WI38 (cell line): Measurements from ENCODE around the gene SNX25.
"Not testable (repeated sequence)": the region's sequence is repeated elsewhere in the genome, so short reads cannot be mapped to it uniquely, and the experiment has no call there.

Experiments used
- H3K4me3 ChIP-seq: 2 replicates; pipeline ENCODE4 v1.5.1; 2011; ENCODE audit warnings: low read depth, mild to moderate bottlenecking, control low read depth, low read length
- TF ChIP-seq, protein P1 (sequence below): IDR thresholded peaks from 2 replicates; pipeline ENCODE4 v1.5.1; 2012; ENCODE audit warnings: low read depth, mild to moderate bottlenecking, control low read depth, low read length

Gene SNX25

DNA sequence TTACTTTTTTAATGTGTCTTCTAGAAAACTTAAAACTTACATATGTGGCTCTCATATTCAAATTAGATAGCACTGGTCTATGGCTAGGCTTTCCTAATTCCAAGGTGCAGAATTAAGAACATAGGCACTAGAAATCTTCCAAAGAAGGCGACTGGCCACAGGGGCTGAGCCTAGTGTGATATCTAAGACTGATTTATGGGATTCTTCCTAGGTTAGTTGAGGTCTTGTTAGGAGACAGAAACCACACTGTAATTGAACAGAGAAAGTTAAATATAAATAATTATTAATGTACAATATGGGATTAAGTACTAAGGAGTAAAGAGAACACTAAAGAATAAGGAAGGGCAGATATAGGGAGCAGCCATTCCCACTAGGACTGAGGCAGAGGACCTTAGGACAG, 48.3 kb downstream of the SNX25 start:
- TF ChIP-seq, protein P1, sequence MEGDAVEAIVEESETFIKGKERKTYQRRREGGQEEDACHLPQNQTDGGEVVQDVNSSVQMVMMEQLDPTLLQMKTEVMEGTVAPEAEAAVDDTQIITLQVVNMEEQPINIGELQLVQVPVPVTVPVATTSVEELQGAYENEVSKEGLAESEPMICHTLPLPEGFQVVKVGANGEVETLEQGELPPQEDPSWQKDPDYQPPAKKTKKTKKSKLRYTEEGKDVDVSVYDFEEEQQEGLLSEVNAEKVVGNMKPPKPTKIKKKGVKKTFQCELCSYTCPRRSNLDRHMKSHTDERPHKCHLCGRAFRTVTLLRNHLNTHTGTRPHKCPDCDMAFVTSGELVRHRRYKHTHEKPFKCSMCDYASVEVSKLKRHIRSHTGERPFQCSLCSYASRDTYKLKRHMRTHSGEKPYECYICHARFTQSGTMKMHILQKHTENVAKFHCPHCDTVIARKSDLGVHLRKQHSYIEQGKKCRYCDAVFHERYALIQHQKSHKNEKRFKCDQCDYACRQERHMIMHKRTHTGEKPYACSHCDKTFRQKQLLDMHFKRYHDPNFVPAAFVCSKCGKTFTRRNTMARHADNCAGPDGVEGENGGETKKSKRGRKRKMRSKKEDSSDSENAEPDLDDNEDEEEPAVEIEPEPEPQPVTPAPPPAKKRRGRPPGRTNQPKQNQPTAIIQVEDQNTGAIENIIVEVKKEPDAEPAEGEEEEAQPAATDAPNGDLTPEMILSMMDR, result no peak
- H3K4me3 ChIP-seq, result no peak overlapping the region

DNA sequence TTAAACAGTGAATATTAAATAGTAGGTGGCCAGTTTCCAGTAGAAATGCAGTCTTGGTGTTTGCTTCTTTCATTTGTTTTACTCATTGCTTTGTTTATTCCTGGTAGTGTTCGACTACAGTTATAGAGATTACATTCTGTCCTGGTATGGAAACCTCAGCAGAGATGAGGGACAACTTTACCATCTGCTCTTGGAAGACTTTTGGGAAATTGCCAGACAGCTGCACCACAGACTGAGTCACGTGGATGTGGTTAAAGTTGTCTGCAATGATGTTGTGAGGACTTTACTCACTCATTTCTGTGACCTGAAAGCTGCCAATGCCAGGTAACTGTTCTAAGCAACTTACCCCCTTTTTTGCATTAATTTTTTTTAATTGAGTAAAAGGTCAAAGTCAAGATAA, 49.3 kb downstream of the SNX25 start:
- not testable (repeated sequence) for H3K4me3 ChIP-seq

- H3K4me3 ChIP-seq, result no peak overlapping the region
- TF ChIP-seq, protein P1, result no peak
These were observed 50.3 kb downstream of the SNX25 start for GRCh38 chr4:185259719-185260118.

DNA sequence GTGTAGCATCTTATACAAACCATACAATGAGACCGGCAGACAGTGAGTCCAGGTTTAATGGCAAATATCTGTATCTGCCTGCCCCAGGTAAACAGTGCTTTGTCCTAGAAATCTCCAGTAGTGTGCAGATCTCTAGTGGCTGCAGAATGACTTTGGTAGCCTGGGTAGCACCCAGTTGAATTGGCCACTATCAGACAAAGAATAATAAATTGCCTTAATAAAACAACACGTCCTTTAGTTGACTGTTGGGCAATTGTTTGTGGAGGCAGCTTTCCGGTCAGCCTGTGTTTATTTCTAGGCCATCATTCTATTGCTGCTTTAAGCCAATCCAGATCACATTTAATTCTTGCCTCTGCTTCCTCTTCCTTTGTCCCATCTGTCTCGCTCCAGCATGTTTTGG, 52.5 kb downstream of the SNX25 start:
- TF ChIP-seq, protein P1, result no peak
- H3K4me3 ChIP-seq, result no peak overlapping the region

- TF ChIP-seq, protein P1, result no peak
- no peak overlapping the region for H3K4me3 ChIP-seq
These were observed 54.0 kb downstream of the SNX25 start for GRCh38 chr4:185263419-185263818.

GRCh38 chr4:185265942-185266341, 56.5 kb downstream of the SNX25 start:
- TF ChIP-seq, protein P1, result no peak
- no peak overlapping the region for H3K4me3 ChIP-seq

DNA sequence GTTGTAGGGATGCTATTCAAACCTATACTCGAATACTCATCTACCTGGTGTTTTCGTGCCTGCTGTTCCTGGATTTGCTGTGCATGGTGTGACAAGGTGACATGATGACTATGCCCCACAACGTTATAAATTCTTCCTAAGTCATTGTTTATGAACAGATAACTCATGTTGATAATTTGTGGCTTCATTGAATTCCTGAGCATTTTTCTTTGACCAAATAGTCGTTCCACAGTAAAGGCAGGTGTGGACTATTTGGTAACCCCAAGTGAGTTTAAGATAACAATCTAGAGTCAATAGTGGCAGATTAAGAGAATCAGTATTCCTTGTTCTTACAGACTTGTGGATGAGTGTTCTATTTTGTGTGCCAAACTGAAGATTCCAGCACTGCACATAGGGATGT, 59.9 kb downstream of the SNX25 start:
- TF ChIP-seq, protein P1, result no peak

GRCh38 chr4:185270037-185270436, 60.6 kb downstream of the SNX25 start:
- TF ChIP-seq, protein P1, result no peak

More for the DNA sequence above, 59.9 kb downstream of the SNX25 start:
- H3K4me3 ChIP-seq, result no peak overlapping the region

More at GRCh38 chr4:185270037-185270436, 60.6 kb downstream of the SNX25 start:
- no peak overlapping the region for H3K4me3 ChIP-seq
